HG03135 (cell line): ENCODE measurements around the gene CNTNAP4.

Experiments used
- ATAC-seq: cut with Tn5 transposase; IDR thresholded peaks from one replicate; pipeline ENCODE4 v1.9.1; 2021; ENCODE audit warnings: mild to moderate bottlenecking, moderate library complexity; ENCODE audit not compliant: unreplicated experiment

CNTNAP4 gene

GRCh38 chr16:76387994-76388393 lies 110.8 kb downstream of the CNTNAP4 start:
- ATAC-seq, result no peak

GRCh38 chr16:76389126-76389525 lies 111.9 kb downstream of the CNTNAP4 start:
- no peak for ATAC-seq

DNA sequence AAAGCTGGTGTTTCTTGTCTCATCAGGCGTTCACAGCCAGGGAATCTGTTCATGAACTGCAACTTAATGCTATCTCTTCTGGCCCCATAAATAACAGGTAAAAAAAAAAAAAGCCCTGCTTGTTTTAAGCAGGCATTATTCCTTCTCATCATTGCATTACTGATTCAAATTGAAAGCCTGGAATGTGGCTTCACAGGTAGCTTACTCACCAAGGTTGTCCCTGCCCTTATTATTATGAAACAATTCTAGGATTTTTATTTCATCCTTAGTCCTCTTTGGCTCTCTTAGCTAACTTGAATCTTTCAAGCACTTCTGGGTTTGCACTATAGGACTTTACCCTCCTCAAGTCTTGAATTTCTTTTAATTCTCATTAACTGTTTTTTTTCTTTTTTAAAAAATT lies 113.3 kb downstream of the CNTNAP4 start:
- no peak for ATAC-seq

- no peak for ATAC-seq
Measured at GRCh38 chr16:76396977-76397376, 119.8 kb downstream of the CNTNAP4 start.

DNA sequence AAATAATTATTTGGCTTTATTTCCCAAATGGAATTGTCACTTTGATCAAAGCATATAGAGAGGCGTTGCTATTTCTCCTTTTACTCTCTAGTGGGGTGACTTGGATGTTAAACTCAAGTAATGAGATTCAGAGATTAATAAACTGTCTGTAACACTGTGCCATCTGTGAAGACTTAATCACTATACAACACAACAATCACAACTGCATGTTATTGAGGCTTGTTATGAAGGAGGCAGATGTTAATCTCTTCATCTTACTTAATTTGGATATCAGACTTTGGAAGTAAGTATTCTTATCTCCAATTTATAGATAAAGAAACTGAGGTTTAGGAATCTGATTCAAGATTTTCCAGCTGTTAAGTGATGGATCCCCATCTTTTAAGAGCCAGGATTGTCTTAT lies 132.5 kb downstream of the CNTNAP4 start:
- no peak for ATAC-seq

DNA sequence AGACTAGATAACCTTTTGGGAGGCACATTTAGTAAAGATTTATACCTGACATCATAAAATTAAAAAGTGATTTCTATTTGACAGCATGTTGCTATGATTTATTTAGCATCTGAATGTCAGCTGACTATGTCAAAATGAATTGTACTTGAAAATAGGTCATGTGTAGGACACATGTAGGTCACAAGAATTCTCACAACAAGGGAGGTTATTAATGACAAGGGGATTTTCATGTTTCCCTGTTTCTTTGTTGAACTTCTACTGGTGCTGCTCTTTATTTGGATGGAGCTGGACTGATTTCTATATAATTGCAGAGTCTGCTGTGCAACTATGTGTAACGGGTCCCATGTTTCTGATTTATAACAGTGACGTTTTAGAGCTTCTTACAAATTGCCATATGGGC lies 144.4 kb downstream of the CNTNAP4 start:
- no peak for ATAC-seq

DNA sequence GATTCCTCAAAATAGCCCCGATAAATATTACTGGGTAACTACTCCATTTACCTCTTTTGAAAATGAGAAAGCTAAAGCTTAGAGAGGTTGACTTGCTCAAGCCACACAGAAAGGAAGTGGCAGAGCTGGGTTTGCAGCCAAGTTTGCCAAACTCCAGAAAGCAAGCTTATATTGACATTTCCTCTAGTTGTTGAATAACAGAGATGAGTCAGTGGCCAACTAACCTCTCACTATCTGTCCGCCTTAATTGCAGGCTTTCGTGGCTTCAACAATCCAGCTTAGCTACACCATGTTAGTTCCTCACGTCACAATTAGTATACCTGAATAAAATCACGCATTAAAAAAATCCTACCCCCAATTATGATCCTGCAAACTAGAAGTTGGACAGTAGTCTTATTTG lies 151.7 kb downstream of the CNTNAP4 start:
- ATAC-seq, result no peak

GRCh38 chr16:76441391-76441790 lies 164.2 kb downstream of the CNTNAP4 start:
- no peak for ATAC-seq

DNA sequence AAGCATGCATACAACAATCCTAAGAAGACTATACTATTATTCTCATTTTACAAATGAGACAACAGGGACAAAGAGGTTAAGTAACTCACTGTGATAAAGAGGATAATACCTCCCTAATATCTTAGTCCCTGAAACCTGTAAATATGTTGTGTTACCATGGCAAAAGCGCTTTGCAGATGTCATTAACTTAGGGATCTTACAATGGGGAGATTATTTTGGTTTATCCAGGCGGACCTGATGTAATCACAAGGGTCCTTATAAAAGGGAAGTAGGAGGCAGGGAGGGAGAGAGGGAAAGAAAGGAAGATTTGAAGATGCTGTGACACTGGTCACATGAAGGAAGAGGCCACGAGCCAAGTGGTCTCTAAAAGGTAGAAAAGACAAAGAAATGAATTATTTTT lies 164.7 kb downstream of the CNTNAP4 start:
- no peak for ATAC-seq

DNA sequence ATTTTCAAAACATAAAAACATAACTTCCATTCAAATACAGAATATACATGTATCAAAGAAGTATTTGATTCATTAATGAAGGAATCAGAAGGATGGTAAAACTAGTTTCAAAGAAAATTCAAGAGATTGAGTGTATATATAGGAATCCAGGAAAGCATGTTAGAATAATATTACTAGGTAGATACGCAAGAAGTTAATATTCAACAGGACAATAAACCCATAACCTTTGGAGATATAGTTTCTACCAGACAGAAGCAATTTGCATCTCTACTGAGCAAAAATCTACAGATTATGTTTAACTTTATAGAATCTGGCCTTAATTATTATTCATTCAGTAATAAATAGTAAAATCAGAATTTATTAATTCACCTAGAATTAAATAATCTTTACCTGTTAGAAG lies 166.8 kb downstream of the CNTNAP4 start:
- ATAC-seq, result no peak

GRCh38 chr16:76444832-76445231 lies 167.6 kb downstream of the CNTNAP4 start:
- ATAC-seq, result no peak

DNA sequence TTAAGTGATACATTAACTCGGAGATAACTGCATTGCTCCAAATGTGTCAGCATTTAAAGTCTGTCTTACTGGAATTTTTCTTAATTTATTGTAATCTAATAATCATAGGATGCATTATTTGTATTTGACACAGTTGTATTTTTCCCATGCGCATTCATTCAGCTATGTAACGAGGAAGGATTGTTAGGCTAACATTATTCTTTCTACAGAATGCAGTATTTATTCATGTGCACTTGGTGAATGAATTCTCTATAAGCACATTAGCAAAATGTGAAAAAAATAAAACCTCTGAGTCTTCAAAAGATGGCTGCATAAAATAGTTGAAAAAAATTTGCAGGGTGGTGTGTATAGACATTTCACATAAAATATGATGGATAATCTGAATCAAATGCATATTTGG lies 168.6 kb downstream of the CNTNAP4 start:
- no peak for ATAC-seq

- no peak for ATAC-seq
Measured at GRCh38 chr16:76446251-76446650, 169.1 kb downstream of the CNTNAP4 start.

- ATAC-seq, result no peak
Measured at GRCh38 chr16:76450890-76451289, 173.7 kb downstream of the CNTNAP4 start.

DNA sequence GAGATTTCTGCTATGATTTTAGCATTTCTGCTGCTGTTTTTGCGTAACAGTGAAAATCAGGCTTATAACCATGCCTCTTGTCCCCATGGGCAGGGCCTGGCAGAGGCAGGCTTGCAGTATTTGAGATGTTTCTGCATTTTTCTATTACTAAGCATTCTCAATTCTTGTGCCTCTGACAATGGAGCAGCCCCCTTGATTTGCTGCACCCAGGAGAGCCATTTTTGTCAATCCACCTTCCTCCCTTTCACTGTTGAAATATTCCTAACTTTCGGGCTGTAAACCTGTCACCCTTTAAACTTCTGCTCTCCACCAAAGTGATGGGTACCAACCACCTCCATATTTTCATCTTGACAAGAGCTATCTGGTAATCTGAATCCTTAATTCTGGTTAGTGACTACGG lies 178.1 kb downstream of the CNTNAP4 start:
- ATAC-seq, result no peak

DNA sequence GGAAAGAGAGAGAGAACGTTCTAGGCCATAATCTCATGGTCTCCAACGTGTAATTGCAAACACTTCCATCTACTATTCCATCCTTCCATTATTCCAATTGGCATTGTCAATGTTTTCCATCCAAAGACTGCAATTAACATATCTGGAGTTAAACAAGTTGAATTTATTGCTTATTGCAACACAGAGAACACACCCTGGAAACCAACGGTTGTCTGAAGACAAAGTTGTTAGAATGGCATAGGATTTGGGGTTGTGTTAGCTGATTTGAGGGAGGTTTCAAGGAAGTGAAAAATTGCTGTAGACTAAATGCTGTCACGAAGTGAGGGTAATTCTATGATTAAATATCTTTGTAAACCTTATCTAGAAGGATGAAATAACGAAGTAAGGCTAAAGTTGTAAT lies 178.8 kb downstream of the CNTNAP4 start:
- ATAC-seq, result no peak

GRCh38 chr16:76459111-76459510 lies 181.9 kb downstream of the CNTNAP4 start:
- ATAC-seq, result no peak

- ATAC-seq, result no peak
Measured at GRCh38 chr16:76461836-76462235, 184.6 kb downstream of the CNTNAP4 start.

DNA sequence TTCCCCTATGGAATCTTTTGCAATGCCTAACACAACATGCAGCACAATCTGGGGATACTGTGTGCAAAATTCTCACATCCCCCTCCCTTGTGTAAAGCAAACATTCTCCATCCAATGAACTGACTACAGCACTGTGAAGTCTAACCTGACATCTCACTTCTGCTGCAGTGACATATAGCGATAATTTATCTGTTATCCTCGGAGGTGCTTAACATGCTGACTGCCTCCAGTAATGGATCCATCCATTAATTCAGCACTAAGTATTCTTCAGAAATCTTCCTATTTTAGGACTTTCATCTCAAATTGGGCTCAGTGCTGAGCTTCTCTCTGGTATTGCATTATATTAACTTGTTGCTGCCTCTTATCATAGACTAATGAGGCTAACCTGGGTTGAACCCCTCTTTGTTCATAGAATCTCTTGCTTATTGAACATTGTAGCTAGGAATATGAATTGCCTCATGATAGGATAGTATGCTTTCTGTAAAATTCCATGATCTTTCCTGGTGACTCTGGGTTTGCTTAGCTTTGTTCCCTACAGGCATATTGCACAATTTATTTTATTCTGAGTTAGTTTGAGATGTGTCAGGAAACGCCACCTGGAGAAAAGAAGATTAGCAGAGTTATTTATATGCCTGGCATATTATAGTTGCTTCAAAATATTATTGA lies 187.9 kb downstream of the CNTNAP4 start:
- ATAC-seq, result no peak

DNA sequence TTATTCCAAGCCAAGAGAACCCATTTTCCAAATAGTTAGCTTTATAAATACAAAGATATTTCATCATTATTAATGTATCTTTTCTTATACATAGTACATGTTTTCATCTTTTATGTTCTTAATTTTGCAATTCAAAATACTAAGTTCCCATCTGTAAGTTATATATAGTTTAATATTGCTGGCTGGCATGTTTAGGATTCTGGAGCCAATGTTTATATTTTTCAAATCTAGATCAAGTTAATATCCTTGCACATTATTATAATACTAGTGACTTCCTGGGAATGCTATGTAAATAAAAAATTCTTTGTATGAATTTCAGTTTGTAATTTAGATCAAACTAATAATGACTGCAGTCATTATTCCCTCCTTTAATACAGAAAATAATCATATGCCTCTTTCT lies 189.7 kb downstream of the CNTNAP4 start:
- ATAC-seq, result no peak

GRCh38 chr16:76474048-76474447 lies 196.8 kb downstream of the CNTNAP4 start:
- ATAC-seq, result no peak

GRCh38 chr16:76478105-76478504 lies 200.9 kb downstream of the CNTNAP4 start:
- ATAC-seq, result no peak

- ATAC-seq, result no peak
Measured at GRCh38 chr16:76483307-76483909, 206.2 kb downstream of the CNTNAP4 start.
